Measurements from ENCODE around the gene LIMA1. TPM values are rescaled to one million over a fixed set of nuclear protein-coding genes. Genes with fewer than 3 reads are reported as not detected.
A peak's percentile ranks its signal among the peaks of the same experiment; 100 is the strongest.

The LIMA1 gene
- total RNA-seq, 4 donors from 2014 or later, result 85.0 to 140 (median 116) TPM

DNA sequence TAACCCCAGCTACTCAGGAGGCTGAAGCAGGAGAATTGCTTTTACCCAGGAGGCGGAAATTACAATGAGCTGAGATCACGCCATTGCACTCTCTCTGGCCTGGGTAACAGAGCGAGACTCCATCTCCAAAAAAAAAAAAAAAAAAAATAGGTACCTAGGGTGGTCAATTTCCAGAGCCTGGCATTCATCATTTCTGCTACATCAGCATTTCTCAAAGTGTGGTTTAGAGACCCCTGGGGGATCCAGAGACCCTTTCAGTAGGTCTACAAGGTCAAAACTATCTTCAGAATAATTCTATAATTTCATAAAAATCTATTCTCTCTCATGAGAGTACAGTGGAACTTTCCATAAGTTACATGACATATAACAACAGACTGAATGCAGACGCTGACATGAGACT is 136.0 kb downstream of the LIMA1 start:
- DNase-seq, result no peak
- H3K4me1 ChIP-seq, result no peaks in the 10 kb centered on the region
- H3K36me3 ChIP-seq, result no peaks in the 10 kb centered on the region
- intact Hi-C loops (cut with DNase I; ENCODE audit: low total_unique reads), result no loop called here
- no peak overlapping the region for H3K4me3 ChIP-seq
- no peaks in the 10 kb centered on the region for H3K27me3 ChIP-seq
- TF ChIP-seq, protein P1, sequence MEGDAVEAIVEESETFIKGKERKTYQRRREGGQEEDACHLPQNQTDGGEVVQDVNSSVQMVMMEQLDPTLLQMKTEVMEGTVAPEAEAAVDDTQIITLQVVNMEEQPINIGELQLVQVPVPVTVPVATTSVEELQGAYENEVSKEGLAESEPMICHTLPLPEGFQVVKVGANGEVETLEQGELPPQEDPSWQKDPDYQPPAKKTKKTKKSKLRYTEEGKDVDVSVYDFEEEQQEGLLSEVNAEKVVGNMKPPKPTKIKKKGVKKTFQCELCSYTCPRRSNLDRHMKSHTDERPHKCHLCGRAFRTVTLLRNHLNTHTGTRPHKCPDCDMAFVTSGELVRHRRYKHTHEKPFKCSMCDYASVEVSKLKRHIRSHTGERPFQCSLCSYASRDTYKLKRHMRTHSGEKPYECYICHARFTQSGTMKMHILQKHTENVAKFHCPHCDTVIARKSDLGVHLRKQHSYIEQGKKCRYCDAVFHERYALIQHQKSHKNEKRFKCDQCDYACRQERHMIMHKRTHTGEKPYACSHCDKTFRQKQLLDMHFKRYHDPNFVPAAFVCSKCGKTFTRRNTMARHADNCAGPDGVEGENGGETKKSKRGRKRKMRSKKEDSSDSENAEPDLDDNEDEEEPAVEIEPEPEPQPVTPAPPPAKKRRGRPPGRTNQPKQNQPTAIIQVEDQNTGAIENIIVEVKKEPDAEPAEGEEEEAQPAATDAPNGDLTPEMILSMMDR (IDR thresholded peaks at IDR 0.05), result no peak
- no peak for TF ChIP-seq POLR2A (IDR thresholded peaks at IDR 0.05)
- H3K27ac ChIP-seq, result no peak overlapping the region
- H3K9me3 ChIP-seq, result no peaks in the 10 kb centered on the region

DNA sequence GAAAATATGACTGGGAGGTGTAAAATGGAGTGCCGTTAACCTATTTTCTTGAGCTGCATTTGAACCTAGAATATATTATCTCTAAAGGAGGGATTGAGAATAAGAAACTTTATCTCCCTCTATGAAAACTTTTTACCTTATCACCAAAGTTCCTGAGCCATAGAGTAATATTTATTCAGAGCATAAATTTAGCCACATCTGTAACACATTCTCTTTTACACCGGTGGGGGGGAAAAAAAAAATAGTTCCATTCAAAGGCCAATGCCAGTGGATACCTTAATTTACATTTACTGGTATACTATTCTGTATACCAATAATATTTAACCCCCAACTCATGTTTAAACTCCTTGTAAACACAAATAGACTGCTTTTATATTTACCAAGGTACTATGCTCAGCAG is 137.9 kb downstream of the LIMA1 start:
- intact Hi-C loops (cut with DNase I; ENCODE audit: low total_unique reads), result no loop called here
- Histone ChIP-seq H3K27me3 (no peaks in the 10 kb centered on the region), H3K4me3 (no peak overlapping the region), H3K4me1 (no peaks in the 10 kb centered on the region), H3K27ac (no peak overlapping the region), H3K9me3 (no peaks in the 10 kb centered on the region), H3K36me3 (no peaks in the 10 kb centered on the region)
- no peak for DNase-seq
- no peak for TF ChIP-seq POLR2A (IDR thresholded peaks at IDR 0.05)
- TF ChIP-seq, protein P1 (IDR thresholded peaks at IDR 0.05), result no peak

DNA sequence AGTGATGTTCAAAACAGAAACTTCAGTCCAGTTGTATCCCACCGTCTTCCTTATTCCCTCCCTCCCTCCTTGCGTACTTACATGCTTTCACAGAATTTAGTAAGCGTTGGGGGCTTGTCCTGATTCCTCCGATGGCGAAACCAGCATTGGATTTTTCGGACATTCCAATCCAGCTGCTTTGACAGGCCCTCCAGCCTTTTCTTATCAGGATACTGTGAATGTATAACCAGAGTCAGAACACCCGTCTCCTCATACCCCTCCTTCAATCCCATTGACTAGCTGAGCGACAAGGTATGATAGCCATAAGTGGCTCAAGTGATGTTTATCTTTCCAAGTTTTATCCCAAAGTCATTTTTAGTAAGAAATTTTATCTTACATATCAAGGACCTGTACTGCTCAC is 140.3 kb downstream of the LIMA1 start:
- H3K27ac ChIP-seq, result no peak overlapping the region
- no peaks in the 10 kb centered on the region for H3K27me3 ChIP-seq
- H3K9me3 ChIP-seq, result no peaks in the 10 kb centered on the region
- TF ChIP-seq POLR2A (IDR thresholded peaks at IDR 0.05), result no peak
- TF ChIP-seq, protein P1 (IDR thresholded peaks at IDR 0.05), result no peak
- no peaks in the 10 kb centered on the region for H3K36me3 ChIP-seq
- intact Hi-C loops (cut with DNase I; ENCODE audit: low total_unique reads), result no loop called here
- no peak overlapping the region for H3K4me3 ChIP-seq
- H3K4me1 ChIP-seq, result no peaks in the 10 kb centered on the region
- no peak for DNase-seq

DNA sequence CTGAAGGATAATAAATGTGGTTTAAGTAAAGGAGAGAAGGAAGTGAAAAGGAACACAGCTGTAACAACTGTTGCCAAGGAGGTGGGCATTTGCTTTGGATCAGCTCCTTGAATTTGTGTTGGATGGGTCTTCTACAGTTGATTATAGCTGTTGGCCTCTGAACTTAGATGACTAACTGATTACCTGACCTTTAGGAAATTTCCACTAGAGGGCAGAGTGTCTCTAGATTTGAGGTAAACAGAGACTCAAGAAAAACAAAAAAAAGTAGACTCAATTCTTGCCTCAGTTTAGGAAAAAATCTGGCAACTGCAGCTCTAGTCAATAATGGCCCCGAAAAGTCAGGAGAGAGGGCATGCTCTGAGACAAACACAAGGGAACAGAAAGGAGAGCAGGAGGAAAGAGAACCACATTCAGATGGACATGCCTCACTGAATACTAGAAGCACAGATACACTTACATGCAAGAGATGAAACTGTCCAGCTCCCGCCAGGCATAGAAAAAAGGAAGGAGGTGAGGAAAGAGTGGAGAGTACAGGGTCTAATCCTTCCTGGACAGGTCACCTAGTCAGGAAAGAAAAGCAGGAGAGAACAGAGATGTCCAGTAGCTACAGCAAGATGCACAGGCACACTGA is 150.7 kb downstream of the LIMA1 start:
- no peaks in the 10 kb centered on the region for H3K9me3 ChIP-seq
- no peak for DNase-seq
- no peaks in the 10 kb centered on the region for H3K27me3 ChIP-seq
- no peaks in the 10 kb centered on the region for H3K4me1 ChIP-seq
- intact Hi-C loops (cut with DNase I; ENCODE audit: low total_unique reads), result no loop called here
- no peak for TF ChIP-seq POLR2A (IDR thresholded peaks at IDR 0.05)
- TF ChIP-seq, protein P1 (IDR thresholded peaks at IDR 0.05), result peak in 2 of 4 experiments; percentile 31 to 47
- H3K4me3 ChIP-seq, result no peak overlapping the region
- no peaks in the 10 kb centered on the region for H3K36me3 ChIP-seq
- H3K27ac ChIP-seq, result no peak overlapping the region

DNA sequence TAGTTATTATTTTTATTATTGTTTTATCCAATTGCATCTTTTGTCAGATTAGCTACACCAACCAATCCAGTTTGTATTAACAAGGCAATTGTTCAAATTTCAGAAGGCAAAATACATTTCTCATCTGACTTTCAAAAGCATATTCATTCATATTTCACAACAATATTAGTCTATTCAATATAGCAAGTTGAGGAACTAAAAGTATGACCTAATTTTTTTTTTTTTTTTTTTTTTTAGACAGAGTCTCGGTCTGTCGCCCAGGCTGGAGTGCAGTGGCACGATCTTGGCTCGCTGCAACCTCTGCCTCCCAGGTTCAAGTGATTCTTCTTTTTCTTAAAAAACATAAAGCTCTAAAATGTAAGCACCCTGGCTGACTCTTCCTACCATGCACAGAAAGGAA is 154.0 kb downstream of the LIMA1 start:
- no peaks in the 10 kb centered on the region for H3K36me3 ChIP-seq
- H3K27me3 ChIP-seq, result no peaks in the 10 kb centered on the region
- no peaks in the 10 kb centered on the region for H3K4me1 ChIP-seq
- intact Hi-C loops (cut with DNase I; ENCODE audit: low total_unique reads), result no loop called here
- no peak for DNase-seq
- no peak for TF ChIP-seq POLR2A (IDR thresholded peaks at IDR 0.05)
- TF ChIP-seq, protein P1 (IDR thresholded peaks at IDR 0.05), result no peak
- H3K27ac ChIP-seq, result no peak overlapping the region
- H3K4me3 ChIP-seq, result no peak overlapping the region
- H3K9me3 ChIP-seq, result no peaks in the 10 kb centered on the region
